ENCODE results near the gene RPRD2.

RPRD2 gene

DNA sequence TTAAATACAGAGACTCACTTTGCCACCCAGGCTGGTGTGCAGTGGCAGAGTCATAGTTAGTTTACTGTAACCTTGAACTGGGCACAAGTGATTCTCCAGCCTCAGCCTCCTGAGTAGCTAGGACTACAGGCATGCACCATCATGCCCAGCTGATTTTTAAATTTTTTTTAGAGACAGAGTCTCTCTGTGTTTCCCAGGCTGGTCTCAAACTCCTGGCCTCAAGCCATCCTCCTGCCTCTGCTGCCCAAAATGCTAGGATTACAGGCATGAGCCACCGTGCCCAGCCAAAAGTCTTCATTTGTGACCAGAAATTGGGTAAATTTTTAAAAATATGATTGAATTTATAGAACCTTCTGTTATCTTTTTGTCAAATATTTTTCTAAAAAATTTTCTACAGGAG lies 105.3 kb downstream of the RPRD2 start:
- TF ChIP-seq POLR2A (IDR thresholded peaks at IDR 0.05; ENCODE audit: low read length) (no peak), GATA1 (IDR thresholded peaks at IDR 0.05; ENCODE audit: low read depth, low read length) (no peak)
- no peak for DNase-seq

DNA sequence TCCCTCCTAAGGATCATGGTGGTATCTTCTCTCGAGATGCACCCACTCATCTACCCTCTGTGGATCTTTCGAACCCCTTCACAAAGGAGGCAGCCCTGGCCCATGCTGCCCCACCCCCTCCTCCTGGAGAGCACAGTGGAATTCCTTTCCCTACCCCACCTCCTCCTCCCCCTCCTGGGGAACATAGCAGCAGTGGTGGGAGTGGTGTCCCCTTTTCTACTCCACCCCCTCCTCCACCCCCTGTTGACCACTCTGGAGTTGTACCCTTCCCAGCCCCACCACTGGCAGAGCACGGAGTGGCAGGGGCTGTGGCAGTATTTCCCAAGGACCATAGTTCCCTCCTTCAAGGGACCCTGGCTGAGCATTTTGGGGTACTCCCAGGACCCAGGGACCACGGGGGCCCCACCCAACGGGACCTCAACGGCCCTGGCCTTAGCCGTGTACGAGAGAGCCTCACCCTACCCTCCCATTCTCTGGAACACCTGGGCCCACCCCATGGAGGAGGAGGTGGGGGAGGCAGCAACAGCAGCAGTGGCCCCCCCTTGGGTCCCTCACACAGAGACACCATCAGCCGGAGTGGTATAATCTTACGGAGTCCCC lies 108.8 kb downstream of the RPRD2 start:
- TF ChIP-seq GATA1 (IDR thresholded peaks at IDR 0.05; ENCODE audit: low read depth, low read length) (no peak), POLR2A (IDR thresholded peaks at IDR 0.05; ENCODE audit: low read length) (no peak)
- no peak for DNase-seq

DNA sequence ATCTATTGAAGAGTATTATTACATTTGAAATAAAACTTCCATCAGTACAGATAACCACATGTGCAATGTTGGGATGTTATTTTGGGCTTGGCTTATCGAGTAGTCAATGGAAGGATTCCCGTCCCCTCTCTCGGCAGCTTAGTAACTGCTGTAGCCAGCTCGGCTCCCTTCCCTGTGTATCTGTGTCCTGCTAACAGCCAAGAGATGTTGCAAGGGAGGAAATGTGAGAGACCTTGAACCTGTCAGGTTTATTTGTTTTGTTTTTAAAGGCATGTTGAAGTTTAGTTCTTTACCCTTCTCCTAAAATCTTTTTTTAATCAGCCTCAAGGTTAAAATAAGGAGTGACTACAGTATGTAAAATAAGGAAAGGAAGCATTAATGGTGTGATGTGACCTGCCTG lies 109.7 kb downstream of the RPRD2 start:
- no peak for DNase-seq
- no peak for TF ChIP-seq POLR2A (IDR thresholded peaks at IDR 0.05; ENCODE audit: low read length)
- no peak for TF ChIP-seq GATA1 (IDR thresholded peaks at IDR 0.05; ENCODE audit: low read depth, low read length)

DNA sequence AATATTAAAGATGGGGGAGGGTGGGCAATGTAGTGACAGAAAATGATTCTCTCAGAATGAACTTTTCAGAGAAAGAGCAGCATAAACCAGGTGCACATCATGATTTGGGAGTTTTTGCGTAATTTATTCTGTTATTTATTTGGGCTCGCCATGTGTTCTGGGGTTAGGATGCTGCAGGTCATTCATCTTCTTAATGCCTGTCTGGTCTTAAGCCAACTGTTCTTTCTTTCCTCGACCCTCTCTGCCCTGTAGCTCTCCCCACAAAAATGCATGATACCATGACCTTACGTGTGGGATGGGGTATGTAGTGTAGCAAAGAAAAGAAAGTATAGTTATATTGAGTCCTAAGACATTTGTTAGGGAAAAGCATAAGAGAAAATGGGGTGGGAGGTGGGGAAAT lies 110.9 kb downstream of the RPRD2 start:
- DNase-seq: no peak

DNA sequence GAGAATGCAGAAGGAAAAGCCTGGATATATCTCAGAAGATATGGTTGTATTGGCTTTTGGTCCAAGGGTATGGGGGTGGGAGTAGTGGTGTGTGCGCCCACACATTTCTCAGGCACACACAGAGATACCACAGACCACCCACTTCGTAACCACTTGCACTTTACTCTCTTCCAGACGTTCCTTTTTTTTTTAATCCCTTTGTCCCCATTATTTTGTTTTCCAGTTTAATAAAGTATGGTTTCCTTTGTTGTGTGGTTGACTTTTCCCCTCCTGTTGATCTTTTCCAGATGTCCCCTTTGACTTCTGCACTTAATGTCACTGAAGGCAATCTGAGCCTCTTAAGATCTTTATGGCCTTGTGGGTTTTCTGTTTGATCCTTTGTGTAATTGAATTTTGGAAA lies 112.8 kb downstream of the RPRD2 start:
- TF ChIP-seq POLR2A (IDR thresholded peaks at IDR 0.05; ENCODE audit: low read length) (no peak), GATA1 (IDR thresholded peaks at IDR 0.05; ENCODE audit: low read depth, low read length) (no peak)
- no peak for DNase-seq

More for the DNA sequence above, 110.9 kb downstream of the RPRD2 start:
- no peak for TF ChIP-seq POLR2A (IDR thresholded peaks at IDR 0.05; ENCODE audit: low read length)
- TF ChIP-seq GATA1 (IDR thresholded peaks at IDR 0.05; ENCODE audit: low read depth, low read length): no peak

DNA sequence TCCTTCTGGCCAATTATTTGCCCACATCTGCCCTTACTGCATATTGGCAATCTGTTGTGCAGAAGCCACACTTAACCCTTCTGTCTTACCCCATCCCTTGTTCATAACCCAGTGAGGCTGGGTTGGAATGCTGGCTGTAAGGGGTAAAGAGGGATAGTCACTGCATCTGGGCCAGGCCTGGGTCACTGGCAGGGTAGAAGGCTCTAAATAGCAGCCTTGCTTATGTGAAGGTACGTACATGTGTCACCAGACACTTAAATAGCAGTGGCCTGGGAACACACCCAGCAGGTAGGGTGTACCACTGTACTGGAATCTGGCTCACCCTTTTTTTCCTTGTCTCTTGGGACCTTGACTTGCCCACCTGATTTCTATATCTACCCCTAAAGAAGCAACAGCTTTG lies 113.4 kb downstream of the RPRD2 start:
- DNase-seq: no peak
- TF ChIP-seq POLR2A (IDR thresholded peaks at IDR 0.05; ENCODE audit: low read length): no peak
- TF ChIP-seq GATA1 (IDR thresholded peaks at IDR 0.05; ENCODE audit: low read depth, low read length): no peak

DNA sequence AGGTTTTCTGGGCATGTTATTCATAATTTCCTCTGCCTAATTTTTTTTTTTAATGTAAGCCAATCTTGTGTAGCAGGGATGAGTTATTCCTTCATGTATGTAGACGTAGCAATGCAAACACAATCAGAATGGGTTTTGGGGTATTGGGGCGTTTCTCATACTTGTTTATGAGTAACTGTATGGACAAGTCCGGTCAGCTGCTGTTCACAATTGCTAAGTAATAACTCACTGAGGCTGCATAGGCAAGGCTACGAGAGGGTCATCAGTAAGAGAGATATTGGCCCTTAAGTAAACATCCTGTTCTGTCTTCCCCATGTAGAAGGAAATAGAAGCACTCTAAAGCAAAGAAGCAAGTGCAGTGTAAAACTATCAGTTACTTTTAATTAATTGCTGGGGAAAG lies 113.8 kb downstream of the RPRD2 start:
- DNase-seq: no peak
- TF ChIP-seq GATA1 (IDR thresholded peaks at IDR 0.05; ENCODE audit: low read depth, low read length) (no peak), POLR2A (IDR thresholded peaks at IDR 0.05; ENCODE audit: low read length) (no peak)

DNA sequence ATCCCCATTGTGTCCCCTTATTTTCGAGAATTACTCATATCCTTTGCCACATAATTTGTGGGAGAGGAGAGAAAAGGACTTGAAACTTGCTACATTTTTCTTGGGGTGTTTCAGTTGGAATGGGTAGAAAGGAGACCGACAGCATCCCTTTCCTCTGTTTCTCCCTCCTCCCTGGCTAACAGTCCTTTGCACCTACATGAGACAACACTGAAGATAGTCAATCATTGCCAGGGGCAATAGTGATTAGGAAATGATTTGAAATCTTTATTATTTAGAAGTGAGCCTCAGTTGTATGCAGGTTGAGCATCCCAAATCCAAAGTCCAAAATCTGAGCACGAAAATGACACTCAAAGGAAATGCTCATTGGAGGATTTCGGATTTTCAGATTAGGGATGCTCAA lies 115.4 kb downstream of the RPRD2 start:
- TF ChIP-seq GATA1 (IDR thresholded peaks at IDR 0.05; ENCODE audit: low read depth, low read length) (no peak), POLR2A (IDR thresholded peaks at IDR 0.05; ENCODE audit: low read length) (no peak)
- no peak for DNase-seq

DNA sequence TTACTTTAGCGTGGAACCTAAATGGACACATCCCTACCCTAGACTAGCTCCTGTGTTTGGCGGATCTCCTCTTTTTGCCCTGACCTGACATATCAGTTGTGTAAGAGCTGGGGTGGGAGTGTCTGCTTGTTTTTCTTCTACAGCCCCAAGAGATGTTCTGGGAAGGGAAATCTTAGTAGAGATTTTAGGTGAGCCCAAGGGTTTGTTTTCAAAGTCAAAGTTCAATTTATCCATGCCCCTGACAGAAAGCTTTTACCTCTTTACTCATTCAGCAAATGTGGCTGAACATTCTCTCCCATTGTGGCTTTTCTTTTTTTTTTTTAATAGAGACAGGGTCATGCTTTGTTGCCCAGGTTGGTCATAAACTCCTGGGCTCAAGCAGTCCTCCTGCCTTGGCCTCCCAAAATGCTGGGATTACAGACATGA lies 116.0 kb downstream of the RPRD2 start:
- DNase-seq: no peak
- TF ChIP-seq POLR2A (IDR thresholded peaks at IDR 0.05; ENCODE audit: low read length) (no peak), GATA1 (IDR thresholded peaks at IDR 0.05; ENCODE audit: low read depth, low read length) (no peak)

DNA sequence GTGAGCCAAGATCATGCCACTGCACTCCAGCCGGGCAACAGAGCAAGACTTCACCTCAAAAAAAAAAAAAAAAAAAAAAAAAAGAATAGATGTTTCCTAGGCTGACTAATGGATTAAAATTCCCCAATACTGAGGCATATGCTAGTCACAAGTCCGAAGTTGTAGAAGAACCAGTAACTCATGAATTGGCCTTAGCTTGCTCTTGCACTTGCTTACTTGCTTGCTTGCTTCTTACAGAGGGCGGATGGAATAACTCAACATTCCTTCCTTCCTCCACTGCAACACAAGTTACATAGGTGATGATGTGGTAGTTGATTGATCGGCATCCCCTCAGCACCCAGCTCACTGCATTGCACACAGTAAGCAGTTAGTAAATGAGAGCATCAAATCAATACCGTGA lies 120.5 kb downstream of the RPRD2 start:
- no peak for TF ChIP-seq GATA1 (IDR thresholded peaks at IDR 0.05; ENCODE audit: low read depth, low read length)
- no peak for TF ChIP-seq POLR2A (IDR thresholded peaks at IDR 0.05; ENCODE audit: low read length)
- DNase-seq: no peak

DNA sequence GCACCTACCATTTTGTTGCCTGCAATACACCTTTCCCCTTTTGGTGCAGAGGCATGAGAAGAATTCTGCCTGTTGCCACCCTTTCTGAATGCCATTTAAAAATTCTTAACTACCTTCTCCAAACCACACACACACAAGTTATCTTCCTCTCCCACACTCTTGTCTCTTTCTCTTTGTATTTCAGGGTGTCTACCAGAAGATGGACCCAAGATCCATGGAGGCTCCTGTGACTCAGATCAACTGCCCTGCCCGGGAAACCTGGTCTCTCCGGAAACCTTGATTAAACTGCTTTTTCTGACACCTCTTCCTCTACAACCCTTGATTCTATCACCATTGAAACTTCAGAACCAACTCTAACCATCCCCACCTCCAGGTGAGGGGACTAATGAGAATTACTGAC lies 120.9 kb downstream of the RPRD2 start:
- peak; percentile 37 to 53 for DNase-seq
- TF ChIP-seq POLR2A (IDR thresholded peaks at IDR 0.05; ENCODE audit: low read length): no peak
- no peak for TF ChIP-seq GATA1 (IDR thresholded peaks at IDR 0.05; ENCODE audit: low read depth, low read length)

DNA sequence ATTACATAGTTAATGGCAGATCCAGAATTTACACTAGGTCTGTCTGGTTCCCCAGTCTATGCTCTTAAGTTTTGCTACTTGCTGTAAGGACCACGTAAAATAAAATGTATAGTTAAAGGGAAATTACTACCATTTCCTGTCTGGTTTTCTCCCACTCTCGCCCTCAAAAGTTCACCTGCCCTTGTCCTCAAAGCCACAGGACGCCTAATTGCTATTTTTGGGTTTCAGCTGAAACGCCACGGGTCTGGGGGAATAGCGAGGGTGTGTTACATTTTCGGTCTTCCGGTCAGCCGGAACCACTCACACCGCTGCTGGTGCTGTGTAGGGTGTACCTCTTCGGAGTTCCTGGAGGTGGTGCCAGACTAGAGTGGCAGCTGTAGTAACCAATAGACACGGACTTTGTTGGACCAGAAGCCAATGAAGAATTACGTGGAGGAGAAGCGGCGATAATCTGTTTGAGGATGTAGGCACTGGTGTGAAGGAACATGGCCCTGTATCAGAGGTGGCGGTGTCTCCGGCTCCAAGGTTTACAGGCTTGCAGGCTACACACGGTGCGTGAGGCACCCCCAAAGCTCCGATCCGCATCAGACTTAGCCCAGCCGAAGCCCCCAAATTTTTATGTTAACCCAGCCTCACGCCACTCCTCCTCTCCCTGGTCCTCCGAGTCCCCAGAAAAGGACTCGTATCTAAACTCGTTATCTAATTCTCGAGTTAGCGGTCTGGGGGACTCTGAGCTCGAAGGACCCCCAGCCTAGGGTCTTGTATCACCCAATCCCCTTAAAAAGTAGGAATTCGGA lies 123.2 kb downstream of the RPRD2 start, which contains the start of gene TARS2:
TSS of gene TARS2 (plus strand) at position 454 of the 797 bp plus-strand sequence. CDS start at position 486, 32 bp downstream.
- TF ChIP-seq GATA1 (IDR thresholded peaks at IDR 0.05; ENCODE audit: low read depth, low read length): no peak
- peak; percentile 92 for TF ChIP-seq POLR2A (IDR thresholded peaks at IDR 0.05; ENCODE audit: low read length)
- DNase-seq: peak; percentile 98 to 99

DNA sequence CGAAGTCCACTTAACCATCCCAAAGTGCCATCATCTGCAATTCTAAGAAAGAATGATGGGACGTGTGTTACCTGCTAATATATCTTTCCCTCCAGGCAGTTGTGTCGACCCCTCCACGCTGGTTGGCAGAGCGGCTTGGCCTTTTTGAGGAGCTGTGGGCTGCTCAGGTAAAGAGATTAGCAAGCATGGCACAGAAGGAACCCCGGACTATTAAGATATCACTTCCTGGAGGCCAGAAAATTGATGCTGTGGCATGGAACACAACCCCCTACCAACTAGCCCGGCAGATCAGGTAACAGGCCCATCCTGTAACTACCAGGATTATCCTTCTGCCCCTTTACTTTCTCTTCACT lies 123.8 kb downstream of the RPRD2 start:
- no peak for TF ChIP-seq POLR2A (IDR thresholded peaks at IDR 0.05; ENCODE audit: low read length)
- no peak for TF ChIP-seq GATA1 (IDR thresholded peaks at IDR 0.05; ENCODE audit: low read depth, low read length)
- no peak for DNase-seq

DNA sequence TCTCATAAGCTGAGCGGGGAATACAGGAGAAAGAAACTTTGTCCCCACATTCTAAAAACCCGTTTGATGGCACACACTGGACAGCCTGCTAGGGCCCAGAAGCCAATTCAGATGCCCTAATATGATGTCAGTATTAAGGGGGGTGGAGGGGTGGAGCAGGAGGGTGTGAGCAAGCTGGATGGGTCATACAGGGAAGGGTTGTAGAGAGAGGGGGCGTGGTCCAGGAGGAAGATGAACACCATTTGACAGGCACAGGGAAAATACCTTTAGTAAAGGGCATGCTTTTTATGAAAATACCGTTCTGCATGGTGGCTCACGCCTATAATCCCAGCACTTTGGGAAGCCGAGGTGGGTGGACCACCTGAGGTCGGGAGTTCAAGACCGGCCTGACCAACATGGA lies 129.2 kb downstream of the RPRD2 start:
- TF ChIP-seq POLR2A (IDR thresholded peaks at IDR 0.05; ENCODE audit: low read length) (no peak), GATA1 (IDR thresholded peaks at IDR 0.05; ENCODE audit: low read depth, low read length) (no peak)
- peak in 1 of 2 experiments; percentile 22 for DNase-seq

DNA sequence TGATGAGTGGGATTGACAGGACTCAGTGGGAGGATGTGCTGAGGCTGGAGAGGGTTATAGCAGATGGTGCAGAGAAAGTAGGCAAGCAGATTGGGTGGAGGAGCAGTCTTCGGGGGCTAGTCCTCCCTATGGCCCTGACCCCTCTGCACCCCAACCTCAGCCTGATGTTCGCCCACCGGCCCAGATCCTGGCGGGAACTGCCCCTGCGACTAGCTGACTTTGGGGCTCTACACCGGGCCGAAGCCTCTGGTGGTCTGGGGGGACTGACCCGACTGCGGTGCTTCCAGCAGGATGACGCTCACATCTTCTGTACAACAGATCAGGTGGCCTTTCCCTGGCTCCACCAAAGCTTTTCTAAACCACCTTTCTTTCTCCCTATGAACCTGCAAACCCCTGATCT lies 134.4 kb downstream of the RPRD2 start:
- DNase-seq: no peak
- TF ChIP-seq POLR2A (IDR thresholded peaks at IDR 0.05; ENCODE audit: low read length): no peak
- no peak for TF ChIP-seq GATA1 (IDR thresholded peaks at IDR 0.05; ENCODE audit: low read depth, low read length)
